Upper lobe of right lung (tissue), 1 donor: ENCODE results near the gene PPP3CB. TPM values are rescaled to one million over a fixed set of nuclear protein-coding genes. Genes with fewer than 3 reads are reported as not detected.

Experiments used
- ATAC-seq: fragments of 200-7000 bp; cut with Tn5 transposase; one replicate; pipeline ENCODE4 v1.9.1; 2020; ENCODE audit warnings: mild to moderate bottlenecking, moderate library complexity
- DNase-seq: peaks from one replicate; pipeline ENCODE4 v3.0.0-alpha.2; 2020
- H3K27ac ChIP-seq: fragments of 200-600 bp; one replicate; pipeline ENCODE4 v1.8.0; 2022
- H3K27me3 ChIP-seq: fragments of 200-600 bp; one replicate; pipeline ENCODE4 v1.8.0; 2022; ENCODE audit warnings: mild to moderate bottlenecking
- H3K36me3 ChIP-seq: fragments of 200-600 bp; one replicate; pipeline ENCODE4 v1.8.0; 2022
- H3K4me1 ChIP-seq: fragments of 200-600 bp; one replicate; pipeline ENCODE4 v1.8.0; 2022
- H3K4me3 ChIP-seq: fragments of 200-600 bp; one replicate; pipeline ENCODE4 v1.8.0; 2022; ENCODE audit warnings: mild to moderate bottlenecking
- H3K9me3 ChIP-seq: fragments of 200-600 bp; one replicate; pipeline ENCODE4 v1.8.0; 2022
- CTCF ChIP-seq: fragments of 200-600 bp; IDR thresholded peaks from one replicate; pipeline ENCODE4 v1.8.0; 2022; ENCODE audit warnings: antibody characterized with exemption
- intact Hi-C: fragments of 100-400 bp; cut with DNase I; formaldehyde crosslinking; loops from one replicate; pipeline ENCODE4 v1.11.0; 2022
- total RNA-seq: library from RNA; stranded (reverse); fragmentation: NEBNext Ultra II Directional; extraction: Animal tissue kit (Norgen Biotek cat#: 25700); gene quantifications from one replicate; pipeline ENCODE4 v1.2.1, GENCODE V29; 2021
- donor health status: DM: no; HTN: yes; CAD: no; lungs with severe emphysema.

The PPP3CB gene
- total RNA-seq, 1 donor from 2014 or later: 38.0 TPM

DNA sequence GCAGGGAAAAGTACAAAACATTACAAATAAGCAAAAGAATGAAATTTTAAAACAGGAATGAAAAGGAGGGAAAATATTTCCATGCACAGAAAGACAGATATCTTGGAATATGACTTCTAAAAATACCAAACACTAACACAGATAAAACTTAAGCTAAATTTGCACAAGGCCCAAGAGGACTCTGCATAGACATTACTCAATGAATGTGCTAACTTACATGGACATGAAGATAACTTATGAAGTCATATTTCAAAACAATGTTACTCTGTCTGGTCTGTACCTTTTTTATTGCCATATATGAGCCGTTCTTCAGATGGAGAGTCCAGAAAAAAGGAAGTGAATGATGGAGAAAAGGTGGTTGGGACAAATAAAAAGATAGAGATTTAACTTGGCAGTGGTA is 47.4 kb downstream of the PPP3CB start:
- Histone ChIP-seq H3K36me3 (peaks cover 38% of the 10 kb centered on the region), H3K4me1 (no peaks in the 10 kb centered on the region), H3K27ac (no peak overlapping the region), H3K4me3 (no peak overlapping the region), H3K27me3 (no peaks in the 10 kb centered on the region), H3K9me3 (no peaks in the 10 kb centered on the region)
- ATAC-seq (no peak), DNase-seq (no peak)
- TF ChIP-seq CTCF: no peak
- intact Hi-C loops: no loop called here

DNA sequence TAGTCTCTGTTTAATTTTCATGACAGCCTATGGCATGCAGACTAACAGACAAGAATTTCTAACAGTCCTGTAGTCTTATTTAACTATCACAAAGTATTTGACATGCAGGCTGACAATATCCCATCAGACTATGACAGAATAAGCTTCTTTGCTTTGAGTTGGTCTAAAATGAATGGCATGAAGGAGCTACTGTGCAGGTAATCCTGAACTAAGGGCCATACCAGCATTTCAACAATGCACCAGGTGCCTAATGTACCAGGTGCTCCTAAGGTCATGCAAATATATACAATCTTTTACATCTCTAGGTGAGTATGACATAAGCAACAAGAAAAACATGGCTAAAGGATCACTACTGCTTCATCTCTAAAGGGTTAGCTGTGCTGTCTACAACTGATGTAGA is 48.9 kb downstream of the PPP3CB start:
- no peak overlapping the region for H3K27ac ChIP-seq
- ATAC-seq (no peak), DNase-seq (no peak)
- no peak overlapping the region for H3K4me3 ChIP-seq
- intact Hi-C loops: no loop called here
- no peaks in the 10 kb centered on the region for H3K4me1 ChIP-seq
- H3K9me3 ChIP-seq: no peaks in the 10 kb centered on the region
- H3K36me3 ChIP-seq: peaks cover 27% of the 10 kb centered on the region
- TF ChIP-seq CTCF: no peak
- no peaks in the 10 kb centered on the region for H3K27me3 ChIP-seq

DNA sequence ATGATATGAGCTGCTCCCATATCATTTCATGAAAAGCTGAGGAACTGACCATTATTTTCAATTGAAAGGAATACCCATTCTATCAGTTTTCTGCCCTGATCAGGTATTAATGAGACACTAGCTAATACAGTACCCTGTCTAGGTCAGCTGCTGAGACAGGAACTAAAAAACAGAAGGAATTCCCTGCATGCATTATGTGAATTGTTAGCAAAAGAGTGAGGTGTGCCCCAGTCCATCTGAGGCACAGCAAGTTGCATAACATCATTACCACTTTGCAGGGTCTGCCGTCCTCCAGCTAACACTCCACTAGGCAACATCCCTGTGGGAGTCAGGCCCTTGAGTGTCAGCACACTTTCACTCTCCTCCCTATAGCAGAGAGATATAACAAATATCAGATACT is 51.4 kb downstream of the PPP3CB start:
- H3K4me3 ChIP-seq: no peak overlapping the region
- H3K36me3 ChIP-seq: peaks cover 32% of the 10 kb centered on the region
- intact Hi-C loops: no loop called here
- DNase-seq: no peak
- TF ChIP-seq CTCF: no peak
- H3K27me3 ChIP-seq: no peaks in the 10 kb centered on the region
- no peak overlapping the region for H3K27ac ChIP-seq
- ATAC-seq: no peak
- H3K9me3 ChIP-seq: no peaks in the 10 kb centered on the region
- H3K4me1 ChIP-seq: no peaks in the 10 kb centered on the region

- no peak for TF ChIP-seq CTCF
- ATAC-seq: no peak
- H3K36me3 ChIP-seq: peaks cover 34% of the 10 kb centered on the region
These were observed 56.1 kb downstream of the PPP3CB start for GRCh38 chr10:73439605-73440312.

DNA sequence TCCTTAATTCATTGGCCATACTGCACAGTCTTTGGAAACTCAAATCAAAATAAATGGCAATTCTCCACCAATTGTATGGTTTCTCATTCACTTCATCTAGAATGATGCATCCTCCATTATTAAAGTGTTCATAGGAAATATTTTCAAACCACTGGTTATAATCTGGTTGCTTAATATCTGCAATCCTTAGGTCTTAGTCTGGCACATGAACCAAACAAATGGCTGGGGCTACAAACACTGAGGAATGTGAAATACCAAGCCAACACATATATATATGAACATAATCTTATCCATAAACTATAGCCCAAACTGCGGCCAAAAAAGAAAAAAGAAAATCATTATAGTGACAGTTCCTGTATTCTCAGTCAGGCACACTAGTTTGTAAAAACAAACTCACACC is 56.8 kb downstream of the PPP3CB start:
- no peak for DNase-seq
- H3K4me1 ChIP-seq: no peaks in the 10 kb centered on the region
- intact Hi-C loops: no loop called here
- no peak for ATAC-seq
- no peaks in the 10 kb centered on the region for H3K27me3 ChIP-seq
- H3K4me3 ChIP-seq: no peak overlapping the region
- H3K9me3 ChIP-seq: no peaks in the 10 kb centered on the region
- peaks cover 27% of the 10 kb centered on the region for H3K36me3 ChIP-seq
- H3K27ac ChIP-seq: no peak overlapping the region
- no peak for TF ChIP-seq CTCF

More at GRCh38 chr10:73439605-73440312, 56.1 kb downstream of the PPP3CB start:
- Histone ChIP-seq H3K27ac (no peak overlapping the region), H3K4me3 (no peak overlapping the region), H3K9me3 (no peaks in the 10 kb centered on the region), H3K4me1 (no peaks in the 10 kb centered on the region), H3K27me3 (no peaks in the 10 kb centered on the region)
- intact Hi-C loops: no loop called here
- no peak for DNase-seq

- intact Hi-C loops: no loop called here
- Histone ChIP-seq H3K27ac (no peak within 1 kb of the TSS), H3K9me3 (no peaks in the 10 kb centered on the region), H3K4me3 (no peak within 1 kb of the TSS), H3K27me3 (no peaks in the 10 kb centered on the region), H3K36me3 (peaks cover 17% of the 10 kb centered on the region), H3K4me1 (no peaks in the 10 kb centered on the region)
- no peak for TF ChIP-seq CTCF
- DNase-seq: no peak
- ATAC-seq: no peak
These were observed 62.3 kb downstream of the PPP3CB start, which contains the start of gene MSS51 for GRCh38 chr10:73433538-73433867. Gene MSS51, minus strand, starts transcription at chr10:73433561. Its CDS starts 5,277 bp downstream, at chr10:73428284.
